Dedifferentiated amniotic fluid mesenchymal stem cell (primary cell): ENCODE data around the gene GPR6.

Experiments
- DNase-seq: peaks from one replicate; pipeline ENCODE4 v3.0.0-alpha.2; 2016; ENCODE audit errors: extremely low spot score

The GPR6 gene

DNA sequence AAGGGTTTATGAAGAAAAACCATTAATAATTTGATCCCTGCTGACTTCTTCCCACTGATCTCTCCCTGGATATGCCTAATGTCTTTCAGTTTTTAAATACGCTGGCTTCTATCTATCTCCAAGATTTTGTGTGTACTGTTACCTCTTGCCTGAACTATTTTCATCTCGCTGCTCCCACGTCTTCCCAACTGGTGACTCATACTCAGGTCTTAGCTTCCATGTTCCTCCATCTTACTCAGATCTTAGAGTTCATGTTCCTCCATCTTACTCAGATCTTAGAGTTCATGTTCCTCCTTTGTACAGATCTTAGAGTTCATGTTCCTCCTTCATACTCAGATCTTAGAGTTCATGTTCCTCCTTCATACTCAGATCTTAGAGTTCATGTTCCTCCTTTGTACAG lies 21.6 kb downstream of the GPR6 start:
- no peak for DNase-seq

DNA sequence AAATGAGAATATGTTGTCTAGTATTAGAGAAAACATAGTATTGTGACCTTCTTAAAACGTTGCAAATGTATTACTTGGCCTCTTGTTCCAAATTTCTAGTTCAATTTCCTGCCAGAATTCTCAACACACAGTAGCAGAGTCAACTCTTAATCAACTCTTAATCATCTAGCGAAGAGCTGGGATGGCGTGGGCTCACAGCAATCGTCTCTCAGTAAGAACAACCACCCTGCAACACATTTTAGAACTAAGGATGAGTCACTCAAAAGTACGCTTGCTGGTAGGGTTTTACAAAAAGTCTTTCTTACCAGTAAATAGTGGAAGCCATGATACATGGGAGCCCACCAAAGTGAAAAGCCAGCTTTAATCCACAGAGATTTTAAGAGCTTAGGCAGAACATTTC lies 24.6 kb downstream of the GPR6 start:
- DNase-seq = no peak

DNA sequence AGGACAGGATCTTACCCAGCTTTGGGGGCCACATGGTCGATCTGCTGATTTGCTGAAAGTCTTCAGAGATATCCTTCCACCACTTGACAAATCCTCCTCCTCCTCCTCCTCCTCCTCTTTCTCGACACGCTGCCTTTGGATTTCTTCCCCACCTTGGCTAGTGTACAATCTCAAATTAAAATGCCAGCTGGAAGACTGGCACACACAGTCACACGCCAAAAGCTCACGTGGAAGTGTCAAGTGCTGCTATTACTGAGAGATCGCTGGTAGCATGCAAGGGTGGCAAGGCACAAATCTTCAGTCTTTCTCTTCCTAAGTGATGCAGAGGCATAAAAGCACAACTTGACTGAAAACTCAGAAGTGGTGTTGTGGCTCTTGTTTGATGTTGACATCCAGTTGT lies 35.3 kb downstream of the GPR6 start:
- no peak for DNase-seq

DNA sequence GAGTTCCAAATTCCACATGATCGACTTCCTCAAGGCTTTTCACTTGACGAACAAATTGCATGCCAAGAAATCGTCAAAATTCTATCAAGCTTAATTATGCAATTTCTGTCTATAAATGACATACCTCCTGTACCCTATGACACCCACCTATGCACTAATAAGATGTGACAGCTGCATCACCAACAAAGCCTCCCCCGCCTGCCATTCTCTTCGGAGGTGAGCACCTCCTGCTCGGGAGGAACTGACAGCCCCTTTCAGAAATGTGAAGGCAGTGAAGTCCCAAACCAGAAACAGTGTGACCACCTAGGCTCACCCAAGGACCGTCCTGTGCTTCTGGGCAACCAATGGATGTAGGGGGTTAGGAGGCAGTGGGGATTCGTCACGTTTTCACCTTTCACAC lies 37.1 kb downstream of the GPR6 start:
- no peak for DNase-seq

DNA sequence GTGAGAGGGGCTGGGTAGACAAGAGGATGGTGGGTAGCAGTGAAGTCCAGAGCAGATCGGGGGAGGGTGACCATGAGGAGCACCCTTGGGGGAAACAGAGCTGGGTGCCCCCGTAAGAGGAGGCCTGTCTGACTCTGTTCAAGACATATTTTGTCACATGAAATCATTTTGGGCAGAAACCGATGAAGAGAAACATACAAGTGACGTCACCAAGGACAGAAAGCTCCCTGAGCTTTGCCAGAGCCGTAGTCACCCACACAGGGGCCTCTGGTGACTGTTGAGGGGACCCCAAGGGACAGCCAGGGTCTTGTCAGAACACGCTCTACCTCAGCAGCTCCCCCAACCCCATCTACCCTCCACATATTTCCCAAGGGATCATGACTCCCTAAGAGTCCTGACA lies 39.2 kb downstream of the GPR6 start:
- no peak for DNase-seq

DNA sequence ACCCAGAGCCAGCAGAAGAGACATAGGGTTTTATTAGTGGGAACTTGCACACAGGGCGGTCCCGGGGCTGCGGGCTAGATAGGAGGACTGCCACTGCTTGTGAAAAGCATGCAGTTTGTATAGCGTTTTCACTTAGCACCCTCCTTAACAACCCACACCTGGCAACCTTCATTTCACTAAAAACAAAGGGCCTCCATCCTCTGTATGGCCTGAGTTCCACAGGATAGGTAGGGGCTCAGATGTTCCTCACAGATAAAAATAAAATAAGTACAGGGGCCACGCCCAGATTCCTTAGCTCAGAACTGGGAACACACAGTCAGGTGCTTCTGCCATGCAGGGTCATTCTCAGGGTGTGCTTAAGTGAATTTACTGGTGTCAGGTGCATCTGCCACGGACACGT lies 39.8 kb downstream of the GPR6 start:
- DNase-seq = no peak

DNA sequence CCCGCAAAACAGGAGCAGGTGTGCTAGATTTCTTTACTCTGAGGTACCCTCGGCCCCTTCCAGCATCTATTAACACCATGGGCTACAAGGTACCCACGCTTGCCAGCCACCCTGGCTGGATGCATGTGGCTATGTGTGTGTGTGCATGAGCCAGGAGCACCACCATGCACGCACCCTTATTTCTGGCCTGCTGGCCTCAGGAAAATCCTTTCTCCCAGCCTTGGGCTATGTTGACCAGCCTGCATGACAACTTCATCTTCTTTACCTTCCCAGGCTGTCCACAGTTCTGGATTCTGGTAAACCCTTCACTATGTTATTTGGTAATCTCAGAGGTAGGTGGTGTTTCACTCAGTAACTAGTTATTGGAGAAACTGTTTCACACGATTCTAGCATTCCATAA lies 40.4 kb downstream of the GPR6 start:
- no peak for DNase-seq

DNA sequence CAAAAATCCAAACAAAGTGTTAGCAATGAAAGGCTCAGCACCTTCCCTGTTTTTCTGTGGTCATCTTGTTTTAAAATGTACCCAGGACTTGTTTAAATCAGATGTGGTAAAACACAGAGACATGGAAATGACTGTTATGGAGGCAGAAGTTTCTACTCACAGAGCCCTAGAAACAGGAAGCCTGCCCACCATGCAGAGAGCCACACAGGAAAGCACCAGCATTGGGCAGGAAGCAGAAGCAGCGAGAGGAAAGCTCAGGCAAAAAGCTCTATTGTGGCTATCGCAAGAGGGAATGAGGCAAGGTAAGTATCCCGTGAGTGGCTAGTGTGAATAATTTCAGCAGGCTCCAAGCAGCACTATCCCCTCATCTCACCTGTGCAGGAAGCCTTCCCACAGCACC lies 42.8 kb downstream of the GPR6 start:
- DNase-seq = no peak

DNA sequence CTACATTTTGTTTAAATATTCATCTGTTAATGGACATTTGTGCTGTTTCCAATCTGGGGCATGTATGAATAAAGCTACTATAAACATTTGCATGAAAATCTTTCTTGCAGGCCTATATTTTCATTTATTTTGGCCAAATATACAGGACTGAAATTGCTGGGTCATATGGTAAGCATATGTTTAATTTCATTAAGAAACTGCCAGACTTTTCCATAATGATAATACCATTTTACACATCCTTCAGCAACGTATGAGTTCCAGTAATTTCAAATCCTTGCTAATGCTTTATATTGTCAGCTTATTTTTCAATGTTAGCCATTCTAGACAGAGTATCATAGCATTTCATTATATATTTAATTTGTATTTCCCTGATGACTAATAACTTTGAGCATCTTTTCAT lies 51.0 kb downstream of the GPR6 start:
- no peak for DNase-seq
